Activated CD8-positive, alpha-beta memory T cell treated with anti-CD3 and anti-CD28 coated beads for 48 hours (primary cell): Measurements from ENCODE around the gene NUMBL.

Experiments
- DNase-seq, 3 experiments: peaks; one replicate each; pipeline ENCODE4 v3.0.0-alpha.2; 2020; ENCODE audit warnings: low read depth in 2 of 3, low spot score in 2 of 3

The NUMBL gene

DNA sequence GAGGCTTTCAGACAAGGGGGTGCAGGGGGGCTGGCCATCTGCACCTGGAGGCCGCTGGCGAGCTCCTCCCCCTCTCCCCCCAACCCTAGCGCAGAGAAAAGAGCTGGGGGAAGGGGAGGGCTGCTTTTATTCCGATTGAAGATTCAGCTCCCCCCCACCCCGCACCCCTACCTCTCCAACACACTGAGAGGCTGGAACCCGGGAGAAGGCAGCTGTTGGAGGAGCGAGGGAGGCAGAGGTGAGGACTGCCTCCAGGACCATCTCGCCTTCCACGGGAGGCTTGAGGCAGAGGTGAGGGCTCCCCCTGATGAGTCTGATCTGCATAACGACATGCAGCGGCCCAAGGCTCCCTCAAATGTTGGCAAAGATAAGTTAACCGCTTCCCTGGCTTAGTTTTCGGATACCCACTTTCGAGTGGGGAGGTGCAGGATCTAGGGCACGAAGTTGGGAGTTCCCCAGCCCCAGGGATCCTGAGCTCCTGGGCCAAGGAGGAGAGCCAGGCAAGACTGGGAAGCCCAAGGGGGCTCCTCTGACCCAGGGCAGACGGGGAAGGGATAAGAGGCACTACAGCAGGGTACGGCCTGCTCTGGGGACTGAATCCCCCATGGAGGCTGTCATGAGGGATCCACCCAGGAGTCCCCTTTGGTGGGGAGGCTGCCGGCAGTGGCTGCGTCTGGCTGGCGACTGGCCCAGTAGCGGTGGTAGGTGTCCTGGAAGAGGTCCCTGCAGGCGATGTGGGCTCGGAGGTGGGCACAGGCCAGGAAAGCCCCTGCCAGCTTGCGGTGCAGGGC lies 1.2 kb upstream of the NUMBL start:
- no peak for DNase-seq

DNA sequence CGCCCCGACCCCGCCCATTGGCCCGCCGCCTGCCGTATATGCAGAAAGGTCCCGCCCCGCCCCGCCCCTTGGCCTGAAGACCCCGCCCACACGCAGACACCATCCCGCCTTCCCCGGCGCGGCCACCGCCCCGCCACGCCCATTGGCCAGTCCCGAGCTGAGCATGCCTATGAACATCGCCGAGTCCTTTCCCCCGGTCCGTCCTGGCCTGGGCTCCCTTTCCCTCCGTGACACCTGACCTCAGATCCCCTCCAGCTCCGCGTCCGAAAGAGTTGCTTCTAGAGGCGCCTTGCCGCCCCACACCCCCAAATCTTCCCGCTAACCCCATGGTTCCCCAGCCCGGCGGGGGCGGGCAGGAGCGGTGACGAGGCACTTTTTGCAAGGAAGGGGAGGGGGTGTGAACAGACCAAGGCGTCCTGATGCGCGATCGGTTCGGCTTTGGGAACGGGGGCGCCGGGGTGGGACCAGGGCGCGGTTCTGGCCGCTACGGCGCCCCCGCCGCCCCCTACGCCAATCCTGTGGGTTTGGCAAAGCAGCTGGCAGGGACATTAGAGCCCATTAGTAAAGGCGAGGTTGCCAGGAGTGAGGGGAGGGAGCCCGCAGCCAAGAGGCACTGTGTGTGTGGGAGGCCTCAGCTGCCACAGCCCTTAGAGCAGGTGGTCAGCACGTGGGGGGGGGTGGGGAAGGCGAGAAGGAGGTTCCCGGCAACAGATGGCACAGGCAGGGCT lies 406 bp upstream of the NUMBL start:
- peak; percentile 77 to 87 (median 79) for DNase-seq

DNA sequence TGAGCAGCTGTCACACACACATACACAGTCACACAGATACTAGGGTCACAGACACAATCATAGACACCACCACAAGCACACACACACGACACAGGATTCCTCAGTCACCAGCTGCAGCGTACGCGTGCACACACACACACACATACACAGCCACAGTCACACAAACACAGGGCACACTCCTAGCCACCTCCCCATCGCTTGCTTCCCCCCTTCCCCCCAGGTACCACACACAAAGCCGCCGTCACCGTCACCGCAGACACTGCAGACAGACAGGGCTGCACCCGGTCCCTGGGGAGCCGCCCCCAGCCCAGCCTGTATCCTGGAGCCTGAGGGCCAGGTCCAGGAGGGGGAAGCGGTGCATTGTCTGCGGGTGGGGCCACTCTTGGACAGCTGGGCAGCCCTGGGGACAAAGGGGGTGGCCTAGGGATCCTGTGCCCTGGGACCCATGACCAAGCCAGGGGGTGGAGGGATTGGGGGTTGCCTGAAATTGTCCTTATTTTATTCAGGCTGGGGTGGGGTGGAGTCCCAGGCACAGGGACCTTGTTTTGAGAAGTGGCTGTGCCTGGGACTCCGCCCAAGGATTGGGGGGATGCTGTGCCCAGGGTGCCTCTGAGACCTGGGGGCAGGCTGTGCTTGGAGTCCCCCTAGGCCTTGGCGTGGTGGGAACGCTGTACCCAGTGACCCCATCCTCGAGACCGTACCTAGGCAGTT lies 957 bp downstream of the NUMBL start:
- no peak for DNase-seq

DNA sequence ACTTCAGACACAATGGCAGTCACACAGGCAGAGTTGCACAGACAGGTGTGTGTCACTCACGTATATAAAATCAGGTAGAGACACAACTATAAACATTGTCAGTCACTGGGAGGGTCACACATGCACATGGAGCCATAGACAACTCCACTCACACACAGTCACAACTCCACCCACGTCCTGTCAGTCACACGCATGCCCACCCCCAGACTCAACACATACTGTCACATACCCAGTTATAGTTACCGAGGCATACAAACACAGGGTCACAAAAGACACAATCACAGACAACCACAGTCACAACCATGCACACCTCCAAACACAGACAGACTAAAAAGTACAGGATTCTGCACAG lies 1.5 kb downstream of the NUMBL start:
- no peak for DNase-seq

DNA sequence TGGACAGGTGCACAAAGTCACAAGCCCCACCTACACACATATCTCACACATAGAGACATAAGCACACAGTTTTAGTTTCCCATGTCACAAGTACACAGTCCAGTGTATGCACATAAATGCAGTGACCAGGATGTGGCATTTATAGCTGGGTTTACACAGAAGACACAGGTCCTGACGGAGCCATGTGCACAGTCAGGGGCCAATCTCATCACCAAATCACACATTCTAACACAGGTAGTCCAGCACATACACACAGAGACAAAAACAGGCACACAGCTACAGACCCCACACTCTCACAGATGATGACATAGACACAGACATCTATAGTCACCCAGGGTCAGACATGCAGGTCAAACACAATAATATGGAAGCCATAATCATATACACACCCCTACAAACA lies 2.1 kb downstream of the NUMBL start:
- DNase-seq: no peak

DNA sequence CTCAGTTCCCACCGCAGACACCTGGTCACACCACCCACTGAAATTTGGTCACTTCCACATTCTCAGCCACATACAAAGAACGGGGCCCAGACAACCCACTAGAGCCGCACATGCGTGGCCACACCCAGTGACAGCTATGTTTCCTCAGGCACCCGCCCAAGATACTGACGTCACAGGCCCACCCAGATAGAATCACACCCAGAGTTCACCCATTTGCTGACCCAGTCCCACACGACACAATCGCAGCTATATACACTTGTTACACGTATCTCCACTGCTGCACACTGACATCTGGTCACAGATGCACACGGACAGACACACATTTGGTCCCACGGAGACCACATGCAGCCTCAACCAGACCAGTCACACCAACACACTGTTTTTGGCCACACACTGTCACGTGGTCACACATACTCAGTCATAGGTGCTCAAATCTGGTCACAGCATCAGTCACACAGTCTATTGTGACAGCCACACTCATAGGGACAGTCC lies 2.9 kb downstream of the NUMBL start:
- DNase-seq: no peak

DNA sequence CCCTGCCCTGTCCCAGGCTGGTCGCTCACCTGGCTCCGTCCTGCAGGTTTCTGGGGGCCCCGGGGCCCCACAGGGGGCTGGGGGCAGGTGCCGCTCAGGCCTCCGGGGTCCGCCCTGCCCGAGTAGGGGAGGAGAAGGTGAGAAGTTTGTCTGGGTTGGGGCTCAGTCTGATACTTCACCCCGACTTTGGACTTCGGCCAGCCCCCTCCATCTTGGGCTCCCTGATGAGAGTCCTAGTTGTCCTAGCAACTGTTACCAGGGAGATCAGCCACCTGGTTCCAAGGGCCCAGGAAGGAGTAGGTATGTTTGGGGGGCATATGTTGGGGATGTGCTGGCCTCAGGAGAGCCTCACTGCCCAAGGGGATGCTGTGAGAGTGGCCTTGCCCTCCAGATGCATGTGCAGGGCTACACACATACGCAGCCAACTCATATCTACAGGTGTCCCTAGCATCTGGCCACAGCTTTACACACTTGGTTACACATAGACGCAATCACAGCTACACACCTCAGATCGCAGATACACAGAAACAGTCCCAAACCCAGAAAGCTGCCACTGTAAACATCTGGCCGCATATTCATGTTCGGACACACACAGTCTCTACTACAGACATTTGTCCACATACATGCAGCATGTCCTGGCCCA lies 3.4 kb downstream of the NUMBL start:
- DNase-seq: no peak

DNA sequence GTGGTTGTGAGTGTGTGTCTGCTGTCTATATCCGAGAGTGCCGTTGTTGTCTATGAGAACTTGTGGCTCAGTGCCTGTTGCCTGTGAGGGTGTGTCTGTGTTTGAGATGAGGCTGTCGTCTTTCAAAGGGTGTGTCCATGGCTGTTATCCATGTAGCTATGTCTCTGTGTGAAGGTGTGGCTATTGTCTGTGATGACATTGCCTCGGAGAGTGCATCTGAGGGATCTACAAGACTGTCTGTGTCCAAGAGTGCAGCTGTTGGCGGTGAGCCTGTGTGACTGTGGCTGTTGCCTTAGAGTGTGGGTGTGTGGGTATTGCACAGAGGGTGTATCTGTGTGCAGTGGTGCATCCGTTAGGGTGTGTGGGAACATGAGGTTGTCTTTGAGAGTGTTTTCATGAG lies 4.9 kb downstream of the NUMBL start:
- no peak for DNase-seq

DNA sequence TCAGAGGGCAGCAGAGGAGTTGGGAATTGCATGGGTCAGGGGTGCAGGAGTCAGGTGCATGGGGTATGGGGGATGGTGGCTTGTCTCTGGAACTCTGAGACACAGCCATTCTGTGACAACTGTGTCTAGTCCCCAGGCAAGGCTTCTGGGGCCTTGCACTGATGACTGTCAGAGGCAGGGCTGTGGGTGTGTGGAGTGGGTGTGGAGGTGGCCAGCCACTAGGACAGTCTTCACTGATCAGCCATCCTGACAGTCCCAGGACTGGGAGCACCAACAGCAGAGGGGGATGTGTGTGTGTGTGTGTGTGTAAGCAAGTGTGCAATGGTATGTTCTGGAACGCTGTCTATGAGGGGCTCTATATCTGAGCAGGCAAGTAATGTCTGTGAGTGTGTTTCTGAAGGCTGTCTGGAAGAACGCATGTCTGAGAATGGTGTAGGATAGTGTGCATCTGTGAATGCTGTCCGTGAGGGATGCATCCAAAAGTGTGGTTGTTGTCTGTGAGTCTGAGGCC lies 5.4 kb downstream of the NUMBL start:
- no peak for DNase-seq

DNA sequence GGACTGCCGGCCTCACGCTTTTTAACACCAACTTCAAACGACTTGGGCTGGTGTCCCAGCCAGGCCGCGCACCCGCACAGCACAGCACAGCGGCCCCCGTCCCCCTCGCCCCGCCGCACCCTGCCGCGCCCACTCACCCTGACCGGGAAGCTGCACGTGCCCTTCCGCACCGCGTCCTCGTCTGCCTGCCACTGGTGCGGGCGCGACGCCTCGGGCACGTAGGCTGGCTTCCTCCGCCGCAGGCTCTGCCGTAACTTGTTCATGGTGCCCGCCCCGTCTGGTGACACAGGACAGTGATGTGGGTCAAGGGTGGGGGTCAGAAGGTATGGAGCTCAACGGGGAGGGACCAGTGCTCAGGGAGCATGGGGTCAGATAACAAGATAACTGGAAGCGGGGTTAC lies 6.2 kb downstream of the NUMBL start:
- DNase-seq: no peak

DNA sequence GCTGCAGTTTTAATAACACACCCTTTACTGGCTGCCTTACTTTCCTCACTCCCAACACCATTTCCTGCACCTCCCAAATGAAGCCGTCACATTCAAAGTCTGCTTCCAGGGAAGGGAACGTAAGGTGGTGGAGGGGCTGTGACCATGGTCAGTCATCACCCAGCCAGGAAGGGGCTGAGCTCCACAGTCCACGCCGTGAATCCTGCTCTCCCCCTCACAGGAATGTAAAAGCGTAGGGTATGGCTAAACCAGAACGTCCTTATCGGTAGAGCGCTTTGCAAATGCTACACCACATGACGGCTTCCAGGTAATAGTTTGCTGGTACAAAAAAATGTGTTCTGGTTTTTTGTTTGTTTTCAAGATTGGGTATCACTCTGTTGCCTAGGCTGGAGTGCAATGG lies 7.0 kb downstream of the NUMBL start:
- DNase-seq: no peak

DNA sequence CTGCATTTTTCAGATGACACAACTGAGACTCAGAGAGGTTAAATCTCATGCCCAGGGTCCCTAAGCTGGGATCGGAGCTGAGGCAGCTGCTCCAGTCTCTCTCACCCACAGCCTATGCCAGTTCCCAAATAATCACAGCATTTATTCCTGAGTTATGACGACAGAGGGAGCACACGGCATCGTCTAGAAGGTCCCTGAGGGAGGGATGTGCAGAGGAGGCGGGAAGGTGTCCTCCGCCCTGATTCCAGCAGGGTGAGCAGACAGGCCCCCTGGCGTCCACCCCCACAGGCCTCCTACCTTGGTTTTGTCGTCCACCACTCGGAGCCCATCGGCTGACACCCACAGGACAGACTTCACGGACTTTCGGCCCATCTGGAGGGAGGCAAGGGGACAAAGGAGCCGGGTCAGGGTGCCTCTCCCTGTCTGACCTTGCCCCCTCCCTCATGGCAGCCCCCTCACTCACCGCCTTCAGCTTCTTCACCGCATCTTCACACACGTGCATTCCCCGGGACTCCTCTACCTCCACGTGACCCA lies 8.0 kb downstream of the NUMBL start:
- DNase-seq: no peak

DNA sequence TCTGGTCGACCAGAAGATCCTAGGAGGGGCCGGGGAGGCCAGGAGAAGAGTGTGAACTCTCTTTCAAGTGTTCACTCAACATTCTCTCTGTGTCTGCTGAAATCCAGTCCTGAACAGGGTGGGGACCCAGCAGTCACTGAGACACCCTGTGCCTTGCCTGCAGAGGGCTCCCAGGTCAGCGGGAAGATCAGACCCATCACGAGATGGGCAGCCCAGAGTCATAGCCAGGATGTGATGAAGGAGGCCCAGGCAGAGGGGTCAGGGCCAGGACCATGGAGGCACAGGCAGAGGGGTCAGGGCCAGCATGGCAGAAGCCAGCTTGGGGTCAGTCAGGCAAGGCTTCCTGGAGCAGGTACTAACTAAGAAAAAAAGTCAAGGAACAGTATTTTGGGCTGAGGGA lies 9.4 kb downstream of the NUMBL start:
- no peak for DNase-seq

DNA sequence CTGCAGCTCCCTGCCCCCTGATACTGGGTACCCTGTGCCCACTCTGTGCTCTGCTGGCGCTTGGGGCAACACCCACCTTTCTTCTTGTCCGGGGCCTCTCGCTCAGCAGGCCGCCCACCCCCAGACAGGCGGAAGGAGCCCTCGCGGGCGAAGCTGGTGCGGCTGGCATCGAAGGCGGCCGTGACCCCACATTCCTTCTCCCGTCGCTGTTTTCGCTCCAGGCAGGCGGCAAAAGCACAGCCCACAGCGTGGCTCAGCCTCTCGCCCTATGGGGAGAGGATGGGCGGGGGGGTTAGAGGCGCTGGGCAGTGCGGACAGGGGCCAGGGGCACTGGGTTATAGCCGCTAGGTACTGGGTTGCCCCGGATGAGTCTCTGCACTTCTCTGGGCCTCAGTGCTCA lies 13.3 kb downstream of the NUMBL start:
- no peak for DNase-seq

DNA sequence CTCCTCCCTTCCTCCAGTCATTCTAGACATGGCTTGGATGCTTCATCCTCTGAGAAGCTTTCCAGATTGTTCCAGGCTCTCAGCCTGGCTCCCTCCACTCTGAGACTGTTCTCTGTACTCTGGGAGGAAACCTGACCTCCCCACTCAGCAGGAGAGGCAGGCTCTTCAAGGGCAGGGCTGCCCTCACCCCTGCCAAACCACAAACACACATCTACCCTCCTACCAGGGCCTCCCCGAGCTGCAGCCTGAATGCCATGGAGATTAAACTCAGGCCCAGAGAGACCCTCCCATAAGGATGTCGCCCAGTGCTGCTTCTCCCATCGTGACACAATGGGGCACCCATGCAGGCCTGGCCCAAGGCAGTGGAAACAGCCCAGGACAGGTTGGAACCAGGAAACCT lies 16.2 kb downstream of the NUMBL start:
- no peak for DNase-seq

DNA sequence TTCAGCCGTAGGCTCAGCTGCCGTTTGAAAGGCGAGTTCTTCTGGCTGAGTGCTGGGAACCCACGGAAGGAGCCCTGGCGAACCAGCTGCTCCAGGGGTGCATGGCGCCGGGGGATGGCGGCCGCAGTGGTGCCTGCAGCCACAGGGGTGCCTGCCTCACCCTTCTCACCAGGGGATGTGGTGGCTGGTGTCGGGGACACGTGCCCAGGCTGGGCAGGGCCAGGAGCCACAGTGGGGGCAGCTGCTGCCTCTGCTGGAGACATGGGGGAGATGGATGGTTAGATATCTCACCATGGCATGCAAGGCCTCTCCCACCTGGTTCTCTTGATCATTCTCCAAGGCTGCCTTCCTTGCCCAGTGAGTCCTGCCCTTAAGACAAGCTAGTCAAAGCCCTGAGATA lies 17.1 kb downstream of the NUMBL start:
- DNase-seq: no peak

DNA sequence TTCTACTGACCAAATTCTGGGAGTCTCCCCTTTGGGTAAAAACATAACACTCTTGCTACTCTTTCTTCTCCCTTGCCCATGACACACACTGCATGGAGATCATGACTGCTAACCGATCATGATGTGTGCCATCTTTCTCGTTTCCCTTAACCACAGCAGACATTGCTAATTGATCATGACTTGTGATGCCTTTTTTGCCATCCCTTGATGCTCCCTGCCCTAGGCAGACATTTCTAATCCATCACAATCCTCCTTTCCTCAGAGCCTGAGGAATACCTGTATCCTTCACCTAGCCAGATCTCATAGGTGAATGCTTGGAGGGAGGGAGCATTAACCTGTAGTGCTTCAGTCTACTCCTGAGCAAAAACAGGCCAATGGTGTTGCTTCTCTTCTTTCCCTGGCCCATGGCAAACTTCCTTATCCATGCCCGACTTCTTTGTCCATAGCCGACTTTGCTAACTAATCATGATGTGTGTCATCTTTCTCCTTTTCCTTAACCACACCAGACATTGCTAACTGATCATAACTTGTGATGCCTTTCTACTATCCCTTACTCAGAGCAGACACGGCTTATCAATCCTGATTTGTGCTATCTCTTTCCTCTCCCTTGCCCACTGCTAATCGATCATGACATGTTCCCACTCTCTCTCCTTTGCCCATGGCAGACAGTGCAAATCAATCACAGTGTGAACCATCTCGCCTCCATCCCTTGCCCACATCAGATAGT lies 17.7 kb downstream of the NUMBL start:
- DNase-seq: no peak

DNA sequence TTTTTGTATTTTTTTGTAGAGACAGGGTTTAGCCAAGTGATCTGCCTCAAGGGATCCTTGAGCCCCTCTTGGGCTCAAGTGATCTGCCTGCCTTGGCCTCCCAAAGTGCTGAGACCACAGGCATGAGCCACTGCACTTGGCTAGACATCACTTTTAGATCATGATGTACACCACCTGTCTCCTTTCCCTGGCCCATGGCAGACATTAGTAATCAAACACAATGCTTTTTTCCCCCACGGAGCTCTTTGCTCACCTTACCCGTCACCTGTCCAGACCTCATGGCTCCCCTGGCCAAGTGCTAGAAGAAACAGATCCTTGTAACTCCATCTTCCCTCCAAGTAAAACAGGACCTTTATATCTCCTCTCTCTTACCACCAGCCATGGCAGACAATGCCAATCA lies 18.4 kb downstream of the NUMBL start:
- no peak for DNase-seq

DNA sequence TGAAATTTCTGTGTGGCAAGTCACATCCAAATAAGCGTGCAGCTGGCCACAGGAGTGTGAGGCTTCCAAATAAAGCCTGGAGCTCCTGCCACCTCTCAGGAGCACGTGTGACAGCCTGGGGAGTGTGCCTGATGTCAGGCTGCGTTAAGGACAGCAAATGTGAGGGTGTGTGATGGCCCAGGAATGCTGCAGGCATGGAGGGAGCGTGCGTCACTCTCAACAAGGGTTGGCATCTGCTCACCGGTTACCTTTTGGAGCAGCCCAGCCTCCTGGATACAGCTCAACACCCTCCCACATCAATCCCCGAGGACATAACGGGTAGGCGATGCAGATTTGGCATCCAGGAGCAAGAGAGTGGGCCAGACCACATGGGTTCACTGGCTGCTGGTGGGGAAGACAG lies 19.0 kb downstream of the NUMBL start:
- DNase-seq: no peak

DNA sequence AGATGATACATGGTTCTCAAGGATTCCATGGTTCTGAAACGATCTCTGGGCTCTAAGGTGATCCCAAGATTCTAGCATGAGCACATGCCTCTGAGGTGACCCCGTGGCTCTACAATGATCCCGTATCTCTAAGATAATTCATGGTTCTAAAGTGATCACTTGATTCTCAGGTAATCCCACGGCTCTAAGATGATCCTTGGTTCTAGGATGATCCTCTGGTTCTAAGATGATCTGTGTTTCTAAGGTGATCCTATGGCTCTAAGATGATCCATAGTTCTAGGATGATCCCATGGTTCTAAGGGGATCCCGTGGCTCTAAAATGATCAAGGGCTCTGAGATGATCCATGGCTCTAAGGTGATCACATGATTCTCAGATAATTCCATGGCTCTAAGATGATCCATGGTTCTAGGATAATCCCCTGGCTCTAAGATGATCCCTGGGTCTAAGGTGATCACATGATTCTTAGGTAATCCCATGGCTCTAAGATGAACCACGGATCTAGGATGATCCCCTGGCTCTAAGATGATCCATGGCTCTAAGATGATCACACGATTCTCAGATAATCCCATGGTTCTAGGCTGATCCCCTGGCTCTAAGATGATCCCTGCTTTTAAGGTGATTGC lies 21.3 kb downstream of the NUMBL start:
- DNase-seq: no peak
